Panc1 (cell line): ENCODE measurements around the gene TMC7. TPM values are rescaled to one million over a fixed set of nuclear protein-coding genes. Genes with fewer than 3 reads are reported as not detected.

Experiments
- ATAC-seq: fragments of 200-7000 bp; cut with Tn5 transposase; 2 replicates; pipeline ENCODE4 v1.9.1; 2020; ENCODE audit warnings: mild to moderate bottlenecking, moderate library complexity
- BruUV-seq: library from RNA; stranded (reverse); fragments of 400-500 nt; replicated peaks from 2 replicates; lab custom pipeline; 2021; lab: Mats Ljungman, UMichigan
- CTCF ChIA-PET: fragments of 300-600 bp; sonication (Branson Sonifier 250); formaldehyde crosslinking; loops from one replicate; lab custom pipeline; 2022; ENCODE audit warnings: antibody characterized with exemption; lab: Charles Lee
- POLR2A ChIA-PET: fragments of 300-600 bp; sonication (Branson Sonifier 250); formaldehyde crosslinking; loops from one replicate; lab custom pipeline; 2022; ENCODE audit warnings: antibody characterized with exemption; lab: Charles Lee
- DNase-seq: peaks from one replicate; pipeline ENCODE4 v3.0.0-alpha.2; 2010; ENCODE audit warnings: low read depth, low spot score
- H3K27ac ChIP-seq: 2 replicates; pipeline ENCODE4 v1.5.1; 2011; ENCODE audit warnings: mild to moderate bottlenecking, low read length, inconsistent platforms
- H3K27me3 ChIP-seq: fragments of 200-500 bp; sonication (Bioruptor generic); 2 replicates; pipeline ENCODE4 v1.6.0; 2014; ENCODE audit warnings: low read length, inconsistent platforms; ENCODE audit not compliant: control insufficient read depth, insufficient read depth
- H3K36me3 ChIP-seq: fragments of 200-500 bp; sonication (Bioruptor generic); 2 replicates; pipeline ENCODE4 v1.5.1; 2014; ENCODE audit warnings: inconsistent platforms, mild to moderate bottlenecking, low read length, moderate library complexity; ENCODE audit not compliant: control insufficient read depth, insufficient read depth
- H3K4me1 ChIP-seq: 2 replicates; pipeline ENCODE4 v1.5.1; 2011; ENCODE audit warnings: inconsistent platforms, mild to moderate bottlenecking, low read length, moderate library complexity; ENCODE audit not compliant: control insufficient read depth, insufficient read depth
- H3K4me3 ChIP-seq, 2 experiments: 2 replicates each; pipeline ENCODE4 v1.5.1; 2011 to 2012; ENCODE audit warnings: low read depth in 2 of 2, low read length in 2 of 2, mild to moderate bottlenecking in 2 of 2, inconsistent platforms in 1 of 2, moderate library complexity in 1 of 2
- H3K9me3 ChIP-seq: fragments of 200-500 bp; sonication (Bioruptor generic); 2 replicates; pipeline ENCODE4 v1.5.1; 2014; ENCODE audit warnings: low read depth, mild to moderate bottlenecking, inconsistent platforms, low read length, moderate library complexity; ENCODE audit not compliant: control insufficient read depth, insufficient read depth
- CTCF ChIP-seq: fragments of 450-650 bp; IDR thresholded peaks from 2 replicates; pipeline ENCODE4 v1.5.1; 2017; ENCODE audit warnings: mild to moderate bottlenecking
- POLR2AphosphoS5 ChIP-seq: IDR thresholded peaks from 2 replicates; pipeline ENCODE4 v1.6.1; 2012; ENCODE audit warnings: mild to moderate bottlenecking, low read depth, low read length, moderate library complexity
- REST ChIP-seq, 2 experiments: IDR thresholded peaks; 2 replicates each; pipeline ENCODE4 v1.6.1; 2011 to 2012; ENCODE audit warnings: low read depth in 2 of 2, control low read depth in 1 of 2, low read length in 1 of 2, mild to moderate bottlenecking in 1 of 2, moderate library complexity in 1 of 2; ENCODE audit not compliant: insufficient read depth in 1 of 2
- SIN3A ChIP-seq: IDR thresholded peaks from 2 replicates; pipeline ENCODE4 v1.6.1; 2012; ENCODE audit warnings: low read depth, mild to moderate bottlenecking, low read length, moderate library complexity, borderline replicate concordance; ENCODE audit not compliant: insufficient read depth
- TCF7L2 ChIP-seq: IDR thresholded peaks from 2 replicates; pipeline ENCODE4 v1.6.1; 2011; ENCODE audit warnings: mild to moderate bottlenecking, low read depth, low read length, inconsistent platforms
- in situ Hi-C: cut with HindIII; loops from 2 replicates; pipeline ENCODE4 v1.10.0; 2016; ENCODE audit warnings: low sequenced_read_pairs, low pct_unique_long_range_greater_than_20kb
- intact Hi-C: fragments of 100-400 bp; cut with micrococcal nuclease; formaldehyde crosslinking; loops from one replicate; pipeline ENCODE4 v1.10.0; 2022; ENCODE audit not compliant: unreplicated experiment
- total RNA-seq: library from RNA; stranded (reverse); gene quantifications from one replicate; pipeline ENCODE4 v1.2.1, GENCODE V29; 2021; ENCODE audit not compliant: unreplicated experiment

The TMC7 gene
- total RNA-seq, 1 experiment from 2014 or later, result 5.1 TPM

- no peaks in the 10 kb centered on the region for H3K4me1 ChIP-seq
- no peaks in the 10 kb centered on the region for H3K36me3 ChIP-seq
- no peak overlapping the region for H3K4me3 ChIP-seq
- no peak overlapping the region for H3K27ac ChIP-seq
- H3K27me3 ChIP-seq, result no peaks in the 10 kb centered on the region
- POLR2A ChIA-PET, result interaction anchor here (0.6 kb wide), 1 partner anchor 117 kb away, joined by 4 read pairs; no protein-coding TSS in a partner anchor
- no TSS peak for BruUV-seq
- in situ Hi-C loops (no loop called here), intact Hi-C loops (no loop called here)
- no peaks in the 10 kb centered on the region for H3K9me3 ChIP-seq
- TF ChIP-seq SIN3A (no peak), REST (IDR thresholded peaks at IDR 0.05; ENCODE audit: insufficient read depth in 1 of 2, low read depth in 2 of 2, low read length in 1 of 2) (no peak), CTCF (no peak), POLR2AphosphoS5 (no peak), TCF7L2 (no peak)
- CTCF ChIA-PET, result interaction anchor here (0.6 to 1.3 kb wide), 3 partner anchors 90 to 112 kb away, joined by 4 to 10 read pairs (median 5); partner anchors contain the start of gene TMC7
- DNase-seq (no peak), ATAC-seq (no peak)
These were observed 89.6 kb downstream of the TMC7 start for GRCh38 chr16:19073344-19073743.

GRCh38 chr16:19073863-19074262, 90.1 kb downstream of the TMC7 start:
- ChIA-PET CTCF (interaction anchor here (0.6 to 1.3 kb wide), 2 partner anchors 90 to 111 kb away, joined by 4 to 10 read pairs; partner anchors contain the start of gene TMC7), POLR2A (no interaction called here)
- no peak for ATAC-seq
- BruUV-seq, result no TSS peak
- DNase-seq, result no peak
- intact Hi-C loops, result no loop called here
- in situ Hi-C loops, result no loop called here
- Histone ChIP-seq H3K9me3 (no peaks in the 10 kb centered on the region), H3K27ac (no peak overlapping the region), H3K27me3 (no peaks in the 10 kb centered on the region), H3K4me1 (no peaks in the 10 kb centered on the region), H3K4me3 (no peak overlapping the region), H3K36me3 (no peaks in the 10 kb centered on the region)
- no peak for TF ChIP-seq REST (IDR thresholded peaks at IDR 0.05; ENCODE audit: insufficient read depth in 1 of 2, low read depth in 2 of 2, low read length in 1 of 2)
- no peak for TF ChIP-seq TCF7L2
- no peak for TF ChIP-seq CTCF
- no peak for TF ChIP-seq SIN3A
- TF ChIP-seq POLR2AphosphoS5, result no peak
